CD4-positive, alpha-beta T cell (primary cell): Measurements from ENCODE around the gene CTPS2. TPM values are rescaled to one million over a fixed set of nuclear protein-coding genes. Genes with fewer than 3 reads are reported as not detected.
"Not testable (repeated sequence)": the region's sequence is repeated elsewhere in the genome, so short reads cannot be mapped to it uniquely, and the experiment has no call there.

Experiments used
- ATAC-seq: fragments of 200-7000 bp; cut with Tn5 transposase; one replicate; pipeline ENCODE4 v1.10.0; 2022; ENCODE audit warnings: mild to moderate bottlenecking; ENCODE audit not compliant: poor library complexity
- CTCF ChIA-PET: fragments of 350-600 bp; sonication (Branson Sonifier 250); formaldehyde crosslinking; loops from one replicate; lab custom pipeline; 2021; ENCODE audit warnings: antibody characterized with exemption, inconsistent platforms; lab: Charles Lee
- POLR2A ChIA-PET: fragments of 350-600 bp; sonication (Branson Sonifier 250); formaldehyde crosslinking; loops from one replicate; lab custom pipeline; 2021; ENCODE audit warnings: antibody characterized with exemption, inconsistent platforms; lab: Charles Lee
- DNase-seq, 14 experiments: peaks; one replicate each; pipeline ENCODE4 v3.0.0-alpha.2; 2013 to 2020; ENCODE audit warnings: mixed read lengths in 2 of 14
- H3K27ac ChIP-seq, 2 donors: one replicate each; pipeline versions ENCODE4 v1.5.1 to v1.7.0; 2013; ENCODE audit warnings: low read length in 2 of 2, low read depth in 1 of 2, mild to moderate bottlenecking in 1 of 2
- H3K27me3 ChIP-seq, 2 experiments: 1 replicate in 1 of 2; 2 replicates in 1 of 2; pipeline versions ENCODE4 v1.6.1 to v1.7.0; 2013; ENCODE audit warnings: low read length in 2 of 2, control low read depth in 1 of 2, mild to moderate bottlenecking in 1 of 2, moderate library complexity in 1 of 2; ENCODE audit not compliant: insufficient read depth in 2 of 2, control insufficient read depth in 1 of 2
- H3K36me3 ChIP-seq: one replicate; pipeline ENCODE4 v1.6.1; 2013; ENCODE audit warnings: low read length, control low read depth; ENCODE audit not compliant: insufficient read depth
- H3K4me1 ChIP-seq: one replicate; pipeline ENCODE4 v1.6.1; 2013; ENCODE audit warnings: low read length, control low read depth; ENCODE audit not compliant: insufficient read depth
- H3K4me3 ChIP-seq: one replicate; pipeline ENCODE4 v1.5.1; 2013; ENCODE audit warnings: mild to moderate bottlenecking, low read length, moderate library complexity
- H3K9me3 ChIP-seq, 2 experiments: 1 replicate in 1 of 2; 2 replicates in 1 of 2; pipeline versions ENCODE4 v1.6.1 to v1.7.0; 2013; ENCODE audit warnings: low read length in 2 of 2, mild to moderate bottlenecking in 2 of 2, control low read depth in 1 of 2, moderate library complexity in 1 of 2; ENCODE audit not compliant: control insufficient read depth in 1 of 2, insufficient read depth in 1 of 2
- H3K27ac Mint-ChIP-seq: one replicate; pipeline ENCODE4 v1.8.0; 2020; ENCODE audit warnings: mixed read lengths
- H3K27me3 Mint-ChIP-seq: one replicate; pipeline ENCODE4 v1.8.0; 2021; ENCODE audit warnings: mixed read lengths
- H3K36me3 Mint-ChIP-seq: one replicate; pipeline ENCODE4 v1.8.0; 2021; ENCODE audit warnings: low read depth, mixed read lengths
- H3K4me1 Mint-ChIP-seq: one replicate; pipeline ENCODE4 v1.8.0; 2021; ENCODE audit warnings: low read depth, mixed read lengths
- H3K4me3 Mint-ChIP-seq: one replicate; pipeline ENCODE4 v1.8.0; 2020; ENCODE audit warnings: mild to moderate bottlenecking, mixed read lengths
- H3K9me3 Mint-ChIP-seq: one replicate; pipeline ENCODE4 v1.8.0; 2020; ENCODE audit warnings: mixed read lengths
- intact Hi-C, 2 experiments: fragments of 100-400 bp; cut with DNase I in 1 of 2; cut with micrococcal nuclease in 1 of 2; formaldehyde crosslinking; loops; one replicate each; pipeline versions ENCODE4 v1.15.1 to v1.9.0; 2023 to 2025; cut with DNase I, micrococcal nuclease
- polyA plus RNA-seq, 2 donors: library from polyadenylated mRNA; unstranded; fragments of 120-200 nt; gene quantifications; one replicate each; pipeline ENCODE4 v1.2.1, GENCODE V29; 2013
- total RNA-seq, 174 experiments: library from RNA in 2 of 174; stranded (reverse) in 2 of 174; gene quantifications; one replicate each; pipeline ENCODE4 v1.2.3 and lab custom pipeline; 2021 to 2026
- TF ChIP-seq, protein P1 (sequence below): fragments of 200-600 bp; IDR thresholded peaks from one replicate; pipeline ENCODE4 v1.8.0; 2022; ENCODE audit warnings: antibody characterized with exemption, mild to moderate bottlenecking

CTPS2 gene, protein sequence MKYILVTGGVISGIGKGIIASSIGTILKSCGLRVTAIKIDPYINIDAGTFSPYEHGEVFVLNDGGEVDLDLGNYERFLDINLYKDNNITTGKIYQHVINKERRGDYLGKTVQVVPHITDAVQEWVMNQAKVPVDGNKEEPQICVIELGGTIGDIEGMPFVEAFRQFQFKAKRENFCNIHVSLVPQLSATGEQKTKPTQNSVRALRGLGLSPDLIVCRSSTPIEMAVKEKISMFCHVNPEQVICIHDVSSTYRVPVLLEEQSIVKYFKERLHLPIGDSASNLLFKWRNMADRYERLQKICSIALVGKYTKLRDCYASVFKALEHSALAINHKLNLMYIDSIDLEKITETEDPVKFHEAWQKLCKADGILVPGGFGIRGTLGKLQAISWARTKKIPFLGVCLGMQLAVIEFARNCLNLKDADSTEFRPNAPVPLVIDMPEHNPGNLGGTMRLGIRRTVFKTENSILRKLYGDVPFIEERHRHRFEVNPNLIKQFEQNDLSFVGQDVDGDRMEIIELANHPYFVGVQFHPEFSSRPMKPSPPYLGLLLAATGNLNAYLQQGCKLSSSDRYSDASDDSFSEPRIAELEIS
- total RNA-seq (1 to 10 TPM; 3.8 to 4.6 TPM), total RNA-seq (lab: John Stamatoyannopoulos, UW) (0.73 to 20.4 (median 8.2) reads per million in 172 experiments)
- 4.9 TPM for polyA plus RNA-seq (2013, experiment 1 of 2)
- 6.0 TPM for polyA plus RNA-seq (2013, experiment 2 of 2)

DNA sequence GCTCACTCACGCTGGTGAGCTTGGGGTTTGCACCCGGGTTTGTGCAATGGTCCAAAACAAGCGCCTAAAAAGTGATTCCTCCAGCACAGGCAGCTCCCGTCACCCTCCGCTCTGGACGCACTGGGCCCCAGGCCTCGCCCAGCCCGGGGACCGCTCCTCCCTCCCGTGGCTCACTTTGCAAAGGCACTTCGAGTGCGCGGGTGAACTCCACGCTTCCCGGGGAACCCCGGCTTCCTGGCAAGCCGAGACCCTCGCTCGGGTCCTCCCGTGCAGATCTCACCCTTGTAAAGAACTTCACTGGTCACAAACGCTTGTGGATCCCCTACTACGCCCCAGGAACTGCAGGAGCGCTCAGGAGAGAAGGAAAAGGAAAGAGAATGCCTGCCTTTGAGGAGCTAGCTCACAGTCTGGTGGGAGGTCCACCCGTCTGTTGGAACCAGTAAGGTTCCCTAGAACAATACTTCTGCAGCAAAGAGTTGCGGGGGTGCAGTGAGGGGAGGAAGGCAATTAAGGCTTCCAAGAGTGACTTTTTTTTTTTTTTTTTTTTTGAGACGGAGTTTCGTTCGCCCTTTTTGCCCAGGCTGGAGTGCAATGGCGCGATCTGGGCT is at the start of gene CTPS2:
CTPS2 (minus strand) TSS at position 122 of the 608 bp plus-strand sequence. CDS start 9,767 bp downstream, outside the sequence.
- H3K4me1 Mint-ChIP-seq, result peaks cover 8% of the 10 kb centered on the region
- peak; percentile 90 for ATAC-seq
- ChIA-PET POLR2A (interaction anchor here (1.1 kb wide), 1 partner anchor 11 kb away, joined by 3 read pairs; no protein-coding TSS in a partner anchor), CTCF (interaction anchor here (0.9 kb wide), 1 partner anchor 17 kb away, joined by 4 read pairs; no protein-coding TSS in a partner anchor)
- no peaks in the 10 kb centered on the region for H3K27me3 ChIP-seq
- peak within 1 kb of the TSS; percentile 92 for H3K4me3 Mint-ChIP-seq
- H3K4me3 ChIP-seq, result peak within 1 kb of the TSS; percentile 70
- H3K27ac Mint-ChIP-seq, result peak within 1 kb of the TSS; percentile 91
- peak; percentile 11 to 66 (median 36) for DNase-seq
- H3K36me3 ChIP-seq, result no peaks in the 10 kb centered on the region
- no peaks in the 10 kb centered on the region for H3K9me3 ChIP-seq
- H3K27me3 Mint-ChIP-seq, result no peaks in the 10 kb centered on the region
- H3K36me3 Mint-ChIP-seq, result peaks cover 7% of the 10 kb centered on the region
- H3K27ac ChIP-seq, result no peak within 1 kb of the TSS
- H3K4me1 ChIP-seq, result peaks cover 13% of the 10 kb centered on the region
- H3K9me3 Mint-ChIP-seq, result no peaks in the 10 kb centered on the region
- intact Hi-C loops, result loop anchor here in 1 of 2 experiments (10.0 kb wide), 2 partner anchors 858 to 1038 kb away; partner anchors contain the start of gene AP1S2
- TF ChIP-seq, protein P1, sequence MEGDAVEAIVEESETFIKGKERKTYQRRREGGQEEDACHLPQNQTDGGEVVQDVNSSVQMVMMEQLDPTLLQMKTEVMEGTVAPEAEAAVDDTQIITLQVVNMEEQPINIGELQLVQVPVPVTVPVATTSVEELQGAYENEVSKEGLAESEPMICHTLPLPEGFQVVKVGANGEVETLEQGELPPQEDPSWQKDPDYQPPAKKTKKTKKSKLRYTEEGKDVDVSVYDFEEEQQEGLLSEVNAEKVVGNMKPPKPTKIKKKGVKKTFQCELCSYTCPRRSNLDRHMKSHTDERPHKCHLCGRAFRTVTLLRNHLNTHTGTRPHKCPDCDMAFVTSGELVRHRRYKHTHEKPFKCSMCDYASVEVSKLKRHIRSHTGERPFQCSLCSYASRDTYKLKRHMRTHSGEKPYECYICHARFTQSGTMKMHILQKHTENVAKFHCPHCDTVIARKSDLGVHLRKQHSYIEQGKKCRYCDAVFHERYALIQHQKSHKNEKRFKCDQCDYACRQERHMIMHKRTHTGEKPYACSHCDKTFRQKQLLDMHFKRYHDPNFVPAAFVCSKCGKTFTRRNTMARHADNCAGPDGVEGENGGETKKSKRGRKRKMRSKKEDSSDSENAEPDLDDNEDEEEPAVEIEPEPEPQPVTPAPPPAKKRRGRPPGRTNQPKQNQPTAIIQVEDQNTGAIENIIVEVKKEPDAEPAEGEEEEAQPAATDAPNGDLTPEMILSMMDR, result no peak

- H3K27ac ChIP-seq, H3K27me3 Mint-ChIP-seq, H3K9me3 ChIP-seq, H3K36me3 ChIP-seq, H3K27ac Mint-ChIP-seq, H3K9me3 Mint-ChIP-seq, H3K4me1 ChIP-seq, H3K4me1 Mint-ChIP-seq, POLR2A ChIA-PET, intact Hi-C loops, H3K27me3 ChIP-seq, H3K4me3 ChIP-seq, ATAC-seq, H3K4me3 Mint-ChIP-seq, CTCF ChIA-PET, DNase-seq: not testable (repeated sequence)
- peaks cover 38% of the 10 kb centered on the region for H3K36me3 Mint-ChIP-seq
Observed at GRCh38 chrX:16761500-16761899, 49.0 kb upstream of the CTPS2 start.

DNA sequence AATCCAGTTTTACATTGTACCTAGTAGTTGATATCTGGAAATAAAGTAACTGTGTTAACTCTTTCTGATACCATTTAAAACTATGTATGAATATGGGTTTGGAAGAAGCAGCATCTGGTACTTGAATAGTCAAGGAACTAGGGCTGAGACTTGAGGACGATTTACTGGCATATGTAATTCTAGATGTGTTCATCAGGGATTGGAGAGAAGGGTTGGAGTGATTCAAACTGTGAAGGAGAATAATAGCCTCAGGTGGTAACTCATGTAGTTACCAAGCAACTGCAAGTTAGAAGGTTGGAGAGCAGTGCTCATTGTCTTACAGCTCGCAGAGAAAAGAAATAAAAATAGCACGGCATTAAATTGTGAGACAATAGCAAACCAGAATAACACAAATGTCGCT is 44.3 kb upstream of the CTPS2 start:
- Mint-ChIP-seq H3K36me3 (peaks cover 70% of the 10 kb centered on the region), H3K27ac (no peak overlapping the region), H3K27me3 (no peaks in the 10 kb centered on the region), H3K4me3 (no peak overlapping the region), H3K9me3 (no peaks in the 10 kb centered on the region), H3K4me1 (no peaks in the 10 kb centered on the region)
- H3K36me3 ChIP-seq, result peaks cover 27% of the 10 kb centered on the region
- ChIA-PET CTCF (interaction anchor here (1.0 kb wide), 1 partner anchor 26 kb away, joined by 3 read pairs; no protein-coding TSS in a partner anchor), POLR2A (no interaction called here)
- no peaks in the 10 kb centered on the region for H3K4me1 ChIP-seq
- no peak for ATAC-seq
- H3K27me3 ChIP-seq, result no peaks in the 10 kb centered on the region
- DNase-seq, result no peak
- intact Hi-C loops, result loop anchor here in 1 of 2 experiments (5.0 kb wide), 1 partner anchor 34 kb away; no protein-coding TSS in a partner anchor
- TF ChIP-seq, protein P1, result no peak
- H3K4me3 ChIP-seq, result no peak overlapping the region
- H3K9me3 ChIP-seq, result no peaks in the 10 kb centered on the region
- H3K27ac ChIP-seq, result no peak overlapping the region
